IPS DF 4.7 (cell line): ENCODE data around the gene SIN3B.
"Not testable (repeated sequence)": the region's sequence is repeated elsewhere in the genome, so short reads cannot be mapped to it uniquely, and the experiment has no call there.

Experiments
- DNase-seq: peaks from one replicate; pipeline ENCODE4 v3.0.0-alpha.2; 2013; ENCODE audit warnings: low spot score; ENCODE audit errors: extremely low read depth

SIN3B gene

DNA sequence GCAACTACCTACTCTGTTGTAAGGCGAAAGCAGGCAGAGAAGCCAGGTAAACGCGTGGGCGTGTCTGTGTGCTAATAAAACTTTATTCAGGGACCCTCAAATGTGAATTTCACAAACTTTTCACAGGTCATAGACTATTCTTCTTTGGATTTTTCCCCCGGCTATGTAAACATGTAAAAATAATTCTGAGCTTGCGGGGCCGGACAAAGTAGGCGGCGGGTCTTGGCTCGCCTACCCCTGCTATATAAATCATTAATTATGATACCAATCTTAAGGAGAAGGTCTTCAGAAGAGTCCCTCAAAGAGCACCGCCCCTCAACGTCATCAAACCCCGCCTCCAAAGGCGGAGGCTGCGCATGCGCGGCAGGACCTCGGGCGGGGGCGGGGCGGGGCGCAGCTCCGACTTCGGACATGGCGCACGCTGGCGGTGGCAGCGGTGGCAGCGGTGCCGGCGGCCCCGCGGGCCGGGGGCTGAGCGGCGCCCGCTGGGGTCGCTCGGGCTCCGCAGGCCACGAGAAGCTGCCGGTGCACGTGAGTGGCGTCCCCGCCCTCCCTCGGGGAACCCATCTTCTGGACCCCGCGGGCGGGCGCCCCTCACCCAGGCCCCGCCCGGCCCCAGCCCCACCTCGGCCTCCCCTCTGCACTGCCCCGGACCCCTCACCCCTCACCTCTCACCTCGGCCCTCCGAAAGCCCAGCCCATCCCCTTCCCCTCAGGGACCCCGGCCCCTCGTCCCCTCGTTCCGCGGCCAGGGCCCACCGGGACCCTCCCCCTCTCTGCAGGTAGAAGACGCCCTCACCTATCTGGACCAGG, at the start of gene SIN3B:
SIN3B (plus strand) TSS at position 389 of the 812 bp plus-strand sequence; CDS start at position 412, 23 bp downstream.
- no peak for DNase-seq

- no peak for DNase-seq
Measured at GRCh38 chr19:16779539-16780163, 49.5 kb upstream of the SIN3B start.

- DNase-seq, result no peak
Measured at GRCh38 chr19:16782719-16783118, 46.5 kb upstream of the SIN3B start.

GRCh38 chr19:16788479-16788878, 40.7 kb upstream of the SIN3B start:
- no peak for DNase-seq

- DNase-seq, result no peak
Measured at GRCh38 chr19:16789238-16789637, 40.0 kb upstream of the SIN3B start.

- no peak for DNase-seq
Measured at GRCh38 chr19:16790051-16790450, 39.1 kb upstream of the SIN3B start.

- DNase-seq, result no peak
Measured at GRCh38 chr19:16791942-16792341, 37.3 kb upstream of the SIN3B start.

DNA sequence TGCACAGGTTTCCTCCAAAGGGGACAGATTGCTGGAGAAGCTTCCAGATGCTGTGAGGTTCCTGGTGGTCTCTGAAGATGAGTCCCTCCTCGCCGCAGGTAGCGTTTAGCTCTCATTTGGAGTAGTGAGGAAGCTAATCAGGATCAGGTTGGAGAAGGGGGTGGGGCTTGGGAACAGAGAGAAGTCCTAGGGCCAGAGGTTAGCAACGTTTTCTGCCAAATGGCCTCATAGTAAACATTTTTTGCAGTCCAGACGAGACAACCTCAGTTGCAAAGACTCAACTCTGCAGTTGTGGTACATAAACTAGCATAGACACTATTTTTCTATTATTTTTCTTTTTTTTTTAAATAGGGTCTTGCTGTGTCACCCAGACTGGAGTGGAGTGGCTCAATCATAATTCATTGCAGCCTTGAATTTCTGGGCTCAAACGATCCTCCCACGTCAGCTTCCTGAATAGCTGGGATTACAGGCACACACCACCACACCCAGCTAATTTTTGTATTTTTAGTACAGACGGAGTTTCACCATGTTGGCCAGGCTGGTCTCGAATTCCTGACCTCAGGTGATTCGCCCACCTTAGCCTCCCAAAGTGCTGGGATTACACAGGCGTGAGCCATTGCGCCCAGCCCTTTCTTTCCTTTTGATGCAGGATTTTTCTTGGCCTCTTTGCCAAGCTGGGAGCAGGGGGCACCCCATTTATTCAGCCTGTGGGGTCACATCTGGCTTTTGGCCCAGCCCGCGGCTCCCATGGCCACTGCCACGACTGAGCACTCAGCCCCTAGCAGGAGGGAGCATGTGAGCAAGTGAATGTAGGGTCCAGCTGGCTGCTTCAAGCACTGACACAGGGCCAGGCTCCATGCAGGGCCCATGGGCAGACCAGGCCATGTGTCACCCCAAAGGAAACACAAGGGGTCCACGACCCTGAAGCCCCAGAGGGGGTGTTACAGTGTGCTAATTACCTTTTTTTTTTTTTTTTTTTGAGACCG, 34.4 kb upstream of the SIN3B start:
- no peak for DNase-seq

- DNase-seq, result no peak
Measured at GRCh38 chr19:16795731-16796130, 33.5 kb upstream of the SIN3B start.

DNA sequence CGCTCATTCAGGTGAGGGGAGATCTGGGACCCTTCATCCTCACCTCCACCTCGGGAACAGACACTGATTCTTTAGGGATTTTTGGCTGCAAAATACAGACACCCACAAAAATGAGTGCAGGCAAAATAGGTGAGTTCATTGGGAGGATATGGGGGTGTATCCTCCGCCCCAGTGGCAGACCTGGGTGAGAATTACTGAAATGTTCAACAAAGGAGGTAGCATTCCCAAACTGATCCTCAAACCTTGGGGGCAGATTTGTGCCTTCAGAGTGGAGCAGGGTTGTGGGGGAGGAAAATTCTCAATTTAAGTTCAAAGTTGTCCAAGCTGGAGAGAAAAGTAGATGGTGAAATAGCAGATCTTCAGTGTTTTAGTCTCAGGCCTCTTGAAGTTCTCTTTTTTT, 31.3 kb upstream of the SIN3B start:
- DNase-seq, result no peak

- not testable (repeated sequence) for DNase-seq
Measured at GRCh38 chr19:16798326-16798725, 30.9 kb upstream of the SIN3B start.

DNA sequence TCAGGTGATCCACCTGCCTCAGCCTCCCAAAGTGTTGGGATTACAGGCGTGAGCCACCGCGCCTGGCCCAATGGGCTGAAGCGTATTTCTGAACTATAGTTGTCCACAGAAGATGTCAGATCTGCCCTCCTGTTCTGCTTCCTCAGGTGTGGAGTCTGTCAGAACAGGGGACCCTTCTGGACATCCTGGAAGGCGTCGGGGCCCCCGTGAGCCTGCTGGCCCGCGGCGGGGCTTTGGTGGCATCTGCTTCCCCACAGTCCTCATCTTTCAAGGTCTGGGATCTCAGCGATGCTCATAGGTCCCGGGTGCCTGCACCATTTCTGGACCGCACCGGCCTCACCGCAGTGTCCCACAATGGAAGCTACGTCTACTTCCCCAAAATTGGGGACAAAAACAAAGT, 29.5 kb upstream of the SIN3B start:
- DNase-seq, result no peak

DNA sequence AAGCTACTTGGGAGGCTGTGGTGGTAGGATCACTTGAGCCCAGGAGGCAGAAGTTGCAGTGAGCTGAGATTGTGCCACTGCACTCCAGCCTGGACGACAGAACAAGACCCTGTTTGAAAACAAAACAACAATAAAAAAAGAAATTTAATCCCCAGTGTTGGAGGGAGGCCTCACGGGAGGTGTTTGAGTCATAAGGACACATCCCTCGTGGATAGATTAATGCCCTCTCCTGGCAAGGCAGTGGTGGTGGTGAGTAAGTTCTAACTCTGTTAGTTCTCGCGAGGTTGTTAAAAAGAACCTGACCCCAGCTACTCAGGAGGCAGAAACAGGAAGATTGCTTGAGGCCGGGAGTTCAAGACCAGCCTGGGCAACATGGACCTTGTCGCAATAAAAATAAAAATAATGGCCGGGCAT, 27.6 kb upstream of the SIN3B start:
- DNase-seq, result no peak

DNA sequence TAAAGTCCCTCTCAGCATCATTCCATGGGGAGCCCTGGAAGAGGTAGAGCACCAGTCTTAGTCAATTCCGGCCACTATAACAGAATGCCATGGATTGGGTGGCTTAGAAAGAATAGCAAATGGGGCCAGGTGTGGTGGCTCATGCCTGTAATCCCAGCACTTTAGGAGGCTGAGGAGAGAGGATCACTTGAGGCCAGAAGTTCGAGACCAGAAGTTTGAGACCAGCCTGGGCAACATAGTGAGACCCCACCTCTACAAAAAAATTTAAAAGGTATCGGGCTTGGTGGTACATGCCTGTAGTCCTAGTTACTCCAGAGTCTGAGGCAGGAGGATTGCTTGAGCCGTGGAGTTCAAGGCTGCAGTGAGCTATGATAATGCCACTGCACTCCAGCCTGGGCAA, 25.0 kb upstream of the SIN3B start:
- DNase-seq, result no peak

DNA sequence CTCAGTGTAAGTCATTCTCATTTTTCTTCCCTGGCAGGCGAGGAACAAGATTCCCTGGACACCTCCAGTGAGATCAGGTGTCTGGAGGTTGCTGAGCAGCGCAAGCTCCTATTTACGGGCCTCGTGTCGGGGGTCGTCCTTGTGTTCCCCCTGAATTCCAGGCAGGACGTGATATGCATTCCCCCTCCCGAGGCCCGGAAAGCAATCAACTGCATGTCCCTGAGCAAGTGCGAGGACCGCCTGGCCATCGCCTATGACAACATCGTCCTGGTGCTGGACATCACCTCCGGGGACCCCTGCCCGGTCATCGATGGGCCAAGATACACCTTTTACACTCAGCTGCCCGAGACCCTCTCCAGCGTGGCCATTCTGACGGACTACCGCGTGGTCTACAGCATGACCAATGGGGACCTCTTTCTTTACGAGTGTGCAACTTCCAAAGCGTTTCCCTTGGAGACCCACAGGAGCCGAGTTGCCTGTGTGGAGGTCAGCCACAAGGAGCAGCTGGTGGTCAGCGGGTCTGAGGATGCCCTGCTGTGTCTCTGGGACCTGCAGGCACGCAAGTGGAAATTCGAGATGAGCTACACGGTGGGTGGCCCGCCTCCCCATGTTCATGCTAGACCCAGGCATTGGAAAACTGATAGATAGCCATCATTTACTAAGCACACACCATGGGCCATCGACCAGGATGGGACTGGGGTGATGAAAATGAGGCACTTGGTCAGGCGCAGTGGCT, 21.5 kb upstream of the SIN3B start:
- DNase-seq, result no peak

- DNase-seq, result no peak
Measured at GRCh38 chr19:16814526-16815100, 14.6 kb upstream of the SIN3B start.

GRCh38 chr19:16820056-16820455, 9.1 kb upstream of the SIN3B start:
- no peak for DNase-seq

DNA sequence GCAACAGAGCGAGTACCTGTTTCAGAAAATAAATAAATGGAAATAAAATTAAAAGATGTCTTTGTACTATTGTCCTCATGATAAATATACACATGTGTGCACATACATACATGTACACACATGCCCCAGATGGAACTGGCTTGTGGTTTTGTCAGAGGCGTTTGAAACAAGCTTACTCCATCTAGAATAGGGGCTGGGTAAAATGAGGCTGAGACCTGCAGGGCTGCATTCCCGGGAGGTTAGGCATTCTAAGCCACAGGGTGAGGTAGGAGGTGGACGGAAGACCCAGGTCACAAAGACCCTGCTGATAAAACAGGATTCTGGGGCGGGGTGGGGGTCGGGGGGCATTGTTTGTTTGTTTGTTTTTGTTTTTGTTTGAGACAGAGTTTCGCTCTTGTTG, 8.1 kb upstream of the SIN3B start:
- no peak for DNase-seq

DNA sequence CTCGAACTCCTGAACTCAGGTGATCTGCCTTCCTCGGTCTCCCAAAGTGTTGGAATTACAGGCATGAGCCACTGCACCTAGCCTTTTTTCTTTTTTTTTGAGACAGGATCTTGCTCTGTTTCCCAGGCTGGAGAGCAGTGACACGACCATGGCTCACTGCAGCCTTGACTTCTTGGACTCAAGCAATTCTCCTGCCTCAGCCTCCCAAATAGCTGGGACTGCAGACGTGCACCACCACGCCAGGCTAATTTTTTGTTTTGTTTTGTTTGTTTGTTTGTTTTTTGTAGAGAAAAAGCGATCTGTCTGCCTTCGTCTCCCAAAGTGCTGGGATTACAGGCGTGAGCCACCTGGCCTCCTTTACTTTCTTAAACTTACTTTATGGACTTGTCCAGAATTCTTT, 6.5 kb upstream of the SIN3B start:
- no peak for DNase-seq

DNA sequence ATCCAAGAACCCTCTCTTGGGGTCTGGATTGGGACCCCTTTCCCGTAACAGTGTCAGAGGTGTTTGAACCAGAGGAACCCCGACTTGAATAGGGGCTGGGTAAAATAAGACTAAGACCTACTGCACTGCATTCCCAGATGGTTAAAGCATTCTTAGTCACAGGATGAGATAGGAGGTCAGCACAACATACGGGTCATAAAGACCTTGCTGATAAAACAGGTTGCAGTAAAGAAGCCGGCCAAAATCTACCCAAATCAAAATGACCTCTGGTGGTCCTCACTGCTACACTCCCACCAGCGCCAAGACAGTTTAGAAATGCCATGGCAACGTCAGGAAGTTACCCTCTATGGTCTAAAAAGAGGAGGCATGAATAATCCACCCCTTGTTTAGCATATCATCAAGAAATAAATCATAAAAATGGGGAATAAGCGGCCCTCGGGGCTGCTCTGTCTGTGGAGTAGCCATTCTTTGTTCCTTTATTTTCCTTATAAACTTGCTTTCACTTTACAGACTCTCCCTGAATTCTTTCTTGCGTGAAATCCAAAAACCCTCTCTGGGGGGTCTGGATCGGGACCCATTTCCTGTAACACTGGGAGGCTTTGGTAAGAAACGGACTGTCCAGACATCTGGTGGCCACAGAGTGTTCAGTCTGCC, 4.4 kb upstream of the SIN3B start:
- no peak for DNase-seq
